ENCODE results near the gene ADAMTSL1.
A peak's percentile ranks its signal among the peaks of the same experiment; 100 is the strongest.

The ADAMTSL1 gene, protein sequence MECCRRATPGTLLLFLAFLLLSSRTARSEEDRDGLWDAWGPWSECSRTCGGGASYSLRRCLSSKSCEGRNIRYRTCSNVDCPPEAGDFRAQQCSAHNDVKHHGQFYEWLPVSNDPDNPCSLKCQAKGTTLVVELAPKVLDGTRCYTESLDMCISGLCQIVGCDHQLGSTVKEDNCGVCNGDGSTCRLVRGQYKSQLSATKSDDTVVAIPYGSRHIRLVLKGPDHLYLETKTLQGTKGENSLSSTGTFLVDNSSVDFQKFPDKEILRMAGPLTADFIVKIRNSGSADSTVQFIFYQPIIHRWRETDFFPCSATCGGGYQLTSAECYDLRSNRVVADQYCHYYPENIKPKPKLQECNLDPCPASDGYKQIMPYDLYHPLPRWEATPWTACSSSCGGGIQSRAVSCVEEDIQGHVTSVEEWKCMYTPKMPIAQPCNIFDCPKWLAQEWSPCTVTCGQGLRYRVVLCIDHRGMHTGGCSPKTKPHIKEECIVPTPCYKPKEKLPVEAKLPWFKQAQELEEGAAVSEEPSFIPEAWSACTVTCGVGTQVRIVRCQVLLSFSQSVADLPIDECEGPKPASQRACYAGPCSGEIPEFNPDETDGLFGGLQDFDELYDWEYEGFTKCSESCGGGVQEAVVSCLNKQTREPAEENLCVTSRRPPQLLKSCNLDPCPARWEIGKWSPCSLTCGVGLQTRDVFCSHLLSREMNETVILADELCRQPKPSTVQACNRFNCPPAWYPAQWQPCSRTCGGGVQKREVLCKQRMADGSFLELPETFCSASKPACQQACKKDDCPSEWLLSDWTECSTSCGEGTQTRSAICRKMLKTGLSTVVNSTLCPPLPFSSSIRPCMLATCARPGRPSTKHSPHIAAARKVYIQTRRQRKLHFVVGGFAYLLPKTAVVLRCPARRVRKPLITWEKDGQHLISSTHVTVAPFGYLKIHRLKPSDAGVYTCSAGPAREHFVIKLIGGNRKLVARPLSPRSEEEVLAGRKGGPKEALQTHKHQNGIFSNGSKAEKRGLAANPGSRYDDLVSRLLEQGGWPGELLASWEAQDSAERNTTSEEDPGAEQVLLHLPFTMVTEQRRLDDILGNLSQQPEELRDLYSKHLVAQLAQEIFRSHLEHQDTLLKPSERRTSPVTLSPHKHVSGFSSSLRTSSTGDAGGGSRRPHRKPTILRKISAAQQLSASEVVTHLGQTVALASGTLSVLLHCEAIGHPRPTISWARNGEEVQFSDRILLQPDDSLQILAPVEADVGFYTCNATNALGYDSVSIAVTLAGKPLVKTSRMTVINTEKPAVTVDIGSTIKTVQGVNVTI (N-terminal part only)

DNA sequence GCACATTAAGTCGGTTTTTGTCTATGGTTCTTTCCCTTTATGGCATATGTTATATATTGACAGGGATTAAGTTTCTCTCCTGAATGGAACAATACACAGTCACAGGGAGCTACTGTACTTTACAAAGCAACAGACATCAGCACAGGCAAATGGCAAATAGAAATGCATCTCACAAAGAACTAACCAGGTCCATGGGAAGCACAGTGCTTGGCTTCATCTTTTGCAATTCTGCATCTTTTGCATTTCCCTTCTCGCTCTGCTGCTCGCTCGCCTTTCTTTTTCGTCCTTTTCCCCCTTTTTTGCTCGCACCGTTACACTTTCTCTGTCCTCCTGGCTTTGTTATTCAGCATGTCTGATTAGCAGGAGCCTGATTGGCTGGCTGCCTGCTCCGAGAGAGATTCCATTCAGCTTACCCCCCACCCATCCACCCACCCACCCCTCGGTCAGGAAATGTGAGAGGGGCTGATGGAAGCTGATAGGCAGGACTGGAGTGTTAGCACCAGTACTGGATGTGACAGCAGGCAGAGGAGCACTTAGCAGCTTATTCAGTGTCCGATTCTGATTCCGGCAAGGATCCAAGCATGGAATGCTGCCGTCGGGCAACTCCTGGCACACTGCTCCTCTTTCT is at the start of gene ADAMTSL1:
ADAMTSL1 (plus strand) TSS at position 502 of the 628 bp plus-strand sequence; CDS start at position 582, 80 bp downstream.
- DNase-seq: no peak

DNA sequence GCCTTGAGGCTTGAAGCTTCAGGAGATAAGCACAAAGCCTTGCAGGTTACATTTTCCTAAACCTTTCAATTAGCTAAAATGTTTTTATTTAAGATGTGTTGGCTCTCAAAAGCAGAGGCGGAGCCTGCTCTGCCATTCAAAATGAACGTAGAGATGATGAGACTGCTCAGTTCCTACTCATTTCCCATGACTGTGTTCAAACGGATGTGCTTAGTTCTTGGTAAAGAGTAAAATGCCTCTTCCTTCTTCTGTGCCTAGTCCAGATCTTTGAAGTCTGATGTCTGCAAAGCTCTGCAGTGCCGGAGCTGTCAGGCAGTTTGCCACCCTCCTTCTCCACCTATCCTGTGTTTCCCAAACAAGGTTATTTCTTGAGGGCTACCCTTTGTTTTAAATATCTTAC is 46.3 kb upstream of the ADAMTSL1 start:
- DNase-seq: no peak

DNA sequence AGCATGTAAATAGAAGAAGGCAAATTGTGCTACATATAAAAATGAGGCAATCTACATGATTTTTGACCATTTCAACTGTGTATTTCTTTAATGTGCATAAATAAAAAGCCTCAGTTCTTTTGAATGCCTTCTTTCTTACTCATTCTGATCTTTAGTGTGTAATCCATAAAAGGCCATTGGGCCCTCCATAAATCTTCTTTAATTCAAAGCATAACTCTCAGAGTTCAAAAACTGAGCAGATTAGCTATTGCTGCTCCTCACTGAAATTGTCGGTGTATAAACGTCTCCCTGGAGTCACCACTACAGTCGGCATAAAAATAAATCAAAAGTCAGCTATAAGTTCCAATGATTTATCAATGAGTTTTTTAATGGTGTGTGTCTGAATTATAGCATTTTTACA is 45.3 kb upstream of the ADAMTSL1 start:
- DNase-seq: no peak

DNA sequence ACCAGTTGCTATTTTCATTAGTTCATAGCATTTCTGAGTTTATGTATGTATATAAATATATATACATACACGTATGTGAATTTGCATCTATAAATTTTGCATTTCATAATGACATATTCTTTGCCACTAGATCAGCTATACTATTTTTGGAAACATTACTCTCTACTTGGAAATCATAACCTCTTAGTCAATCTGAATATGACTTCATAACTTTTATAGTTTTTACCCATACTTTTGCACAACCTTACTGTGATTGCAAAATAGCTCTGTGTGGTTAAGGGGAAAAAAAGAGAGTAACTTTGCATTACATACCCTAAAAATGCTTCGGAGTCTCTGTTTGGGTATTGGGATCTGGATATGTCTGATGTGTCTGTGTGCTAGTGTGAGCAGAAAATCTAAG is 44.9 kb upstream of the ADAMTSL1 start:
- DNase-seq: no peak

DNA sequence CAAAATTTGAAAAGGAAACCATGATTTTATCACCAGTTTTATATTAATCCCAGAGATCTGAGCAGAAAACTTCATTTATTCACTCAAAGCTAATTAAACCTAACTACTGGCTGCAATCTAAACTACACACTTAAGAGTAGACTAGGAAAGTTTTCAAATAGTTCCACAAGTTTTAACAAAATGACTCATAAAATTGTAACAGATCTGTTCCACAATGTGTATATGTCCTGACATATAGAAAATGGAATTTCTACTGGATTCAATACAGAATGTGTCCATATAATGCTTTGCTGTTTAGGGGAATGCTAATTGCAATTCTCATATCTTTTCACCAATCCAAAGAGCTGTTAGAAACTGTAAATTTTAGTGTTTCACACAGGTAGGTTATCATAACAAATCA is 40.3 kb upstream of the ADAMTSL1 start:
- DNase-seq: no peak

DNA sequence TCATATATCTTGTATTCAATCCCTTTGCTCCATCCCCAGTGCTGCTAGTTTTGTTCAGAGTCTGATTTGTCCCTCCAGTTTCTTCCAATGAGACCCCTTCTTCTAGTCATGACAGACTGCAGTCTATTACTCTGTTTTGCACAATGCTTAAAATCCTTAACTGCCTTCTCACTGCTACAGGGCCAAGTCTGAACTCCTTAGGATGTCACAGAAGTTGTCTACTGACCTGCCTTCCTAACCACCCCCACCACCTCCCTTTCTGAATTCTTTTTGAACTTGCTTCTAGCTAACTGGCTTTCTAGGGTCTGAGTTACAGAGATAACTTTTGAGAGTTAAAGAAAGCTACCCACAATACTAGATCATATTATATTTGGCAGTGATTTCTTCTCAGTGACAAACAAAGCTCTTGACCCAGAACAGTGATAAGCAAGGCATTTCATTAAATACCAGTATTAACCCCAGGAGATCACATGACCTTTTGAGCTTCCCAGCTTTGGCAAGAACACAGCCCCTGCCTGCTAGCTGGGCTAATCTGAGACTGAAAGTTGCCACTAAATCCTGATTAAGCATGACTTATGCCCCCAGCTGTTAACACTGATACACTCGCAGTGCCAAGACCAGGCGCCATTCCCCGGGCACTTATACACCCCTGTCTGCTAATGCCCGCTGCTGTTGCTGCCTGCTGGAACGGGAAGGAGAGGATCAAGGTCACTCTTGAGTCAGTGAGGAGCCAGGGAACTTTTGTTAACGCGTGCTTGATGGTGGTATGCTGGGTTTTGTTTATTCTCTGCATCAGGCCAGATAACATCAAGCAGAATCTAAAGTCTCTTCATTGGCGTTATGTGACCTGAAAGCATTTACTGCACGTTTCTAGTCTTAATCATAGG is 36.4 kb upstream of the ADAMTSL1 start:
- no peak for DNase-seq

DNA sequence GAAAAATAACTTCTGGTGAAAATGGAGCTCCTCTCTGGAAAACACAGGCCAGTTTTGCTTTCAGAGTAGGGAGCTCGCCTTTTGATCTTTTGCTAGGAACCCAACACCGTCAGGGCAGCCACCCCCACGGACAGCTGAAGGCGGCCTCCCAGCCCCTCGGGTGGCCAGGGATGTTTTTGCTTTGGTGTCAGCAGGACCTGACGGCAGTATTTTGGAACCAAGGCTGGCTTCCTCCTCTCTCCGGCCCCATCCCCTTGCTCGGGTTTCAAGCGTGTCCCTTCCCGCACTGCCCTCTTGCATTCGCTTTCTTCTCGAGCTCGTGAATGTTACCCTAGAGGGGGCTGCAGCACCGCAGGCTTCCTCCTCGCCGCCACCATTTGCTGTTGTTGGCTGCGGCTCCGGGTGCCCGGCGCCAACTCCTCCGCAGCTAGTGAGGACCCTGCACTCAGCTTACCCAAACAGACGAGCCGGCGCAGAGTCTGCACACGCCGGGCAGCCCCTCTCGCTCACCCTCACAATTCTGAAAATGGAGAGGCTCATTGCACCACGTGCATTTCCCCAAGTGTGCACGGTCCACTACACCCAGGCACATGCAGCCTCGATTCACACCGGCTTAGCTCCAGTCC is 35.5 kb upstream of the ADAMTSL1 start:
- no peak for DNase-seq

DNA sequence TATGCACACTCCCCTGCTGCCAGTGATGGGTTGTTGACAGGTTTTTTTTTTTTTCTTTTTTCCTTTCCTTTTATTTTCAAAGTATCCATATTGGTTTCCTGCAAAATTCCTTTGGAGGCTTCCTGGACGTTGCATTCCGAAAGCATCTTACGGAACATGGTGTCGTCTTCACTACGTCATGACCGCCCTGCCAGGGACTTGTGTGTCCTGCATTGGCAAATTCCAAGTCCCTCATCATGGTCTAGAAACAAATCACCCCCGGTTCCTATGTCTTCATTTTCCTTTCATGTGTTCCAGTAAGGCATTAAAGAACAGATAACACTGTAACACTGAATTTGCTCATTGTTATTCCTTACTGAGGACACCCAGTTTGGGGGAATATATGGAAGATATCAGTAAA is 35.0 kb upstream of the ADAMTSL1 start:
- no peak for DNase-seq

DNA sequence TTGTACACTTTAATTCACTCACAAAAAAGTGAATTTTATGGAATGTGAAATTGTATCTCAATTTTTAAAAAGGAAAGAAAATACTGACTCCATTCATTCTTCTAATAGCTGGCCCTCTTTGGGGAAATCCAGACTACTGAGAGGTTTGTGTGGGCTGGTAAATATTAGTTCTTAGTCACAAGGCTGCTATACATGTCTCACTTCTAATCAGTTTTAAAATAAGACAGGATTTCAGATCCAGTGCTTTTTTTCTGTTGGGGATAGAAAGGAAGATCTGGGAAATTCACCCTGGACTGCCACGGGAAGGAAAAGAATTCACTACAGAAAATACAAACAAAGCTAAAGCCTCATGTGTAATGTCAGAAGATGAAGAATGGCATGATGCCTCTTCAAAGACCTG is 32.7 kb upstream of the ADAMTSL1 start:
- no peak for DNase-seq

DNA sequence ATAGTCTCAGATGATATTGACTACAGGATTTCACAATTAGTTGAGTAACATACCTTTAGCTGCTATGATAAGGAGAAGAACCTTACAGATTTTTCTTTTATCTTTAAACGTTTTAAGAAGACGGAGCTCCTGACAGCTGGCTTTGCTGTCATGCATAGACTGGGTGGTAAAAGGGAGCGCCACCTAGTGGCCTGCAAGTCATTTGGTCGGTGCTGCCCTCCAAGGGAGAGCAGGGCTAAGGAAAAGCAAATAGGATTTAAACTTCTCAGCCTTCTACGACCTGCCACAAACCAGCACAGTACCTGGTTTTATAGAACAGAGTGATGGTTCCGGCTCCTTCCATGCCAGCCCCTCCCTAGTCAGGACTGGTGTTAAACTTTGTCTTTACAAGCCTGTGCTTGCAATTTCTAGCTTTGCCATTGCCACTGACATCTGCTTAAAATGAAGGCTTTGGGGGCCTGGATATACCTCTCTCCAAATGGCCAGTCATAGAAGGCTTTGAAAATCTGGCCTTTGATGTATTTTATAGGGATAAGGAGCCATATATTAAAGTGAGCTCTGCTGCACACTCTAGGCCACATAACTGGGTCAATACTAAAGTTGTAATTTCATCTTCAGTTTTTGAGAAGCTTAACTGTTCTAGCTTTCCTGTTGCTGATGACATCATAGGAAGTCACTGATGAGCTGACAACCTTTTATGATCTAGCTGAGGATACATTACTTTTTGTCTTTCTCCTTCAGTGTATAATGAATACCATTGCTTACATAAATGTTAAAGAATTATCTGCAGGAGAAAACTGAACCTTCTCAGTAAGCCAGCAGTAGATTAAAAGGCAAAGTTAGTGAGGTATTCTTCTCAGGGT is 31.1 kb upstream of the ADAMTSL1 start:
- DNase-seq: peak; percentile 36 to 37

DNA sequence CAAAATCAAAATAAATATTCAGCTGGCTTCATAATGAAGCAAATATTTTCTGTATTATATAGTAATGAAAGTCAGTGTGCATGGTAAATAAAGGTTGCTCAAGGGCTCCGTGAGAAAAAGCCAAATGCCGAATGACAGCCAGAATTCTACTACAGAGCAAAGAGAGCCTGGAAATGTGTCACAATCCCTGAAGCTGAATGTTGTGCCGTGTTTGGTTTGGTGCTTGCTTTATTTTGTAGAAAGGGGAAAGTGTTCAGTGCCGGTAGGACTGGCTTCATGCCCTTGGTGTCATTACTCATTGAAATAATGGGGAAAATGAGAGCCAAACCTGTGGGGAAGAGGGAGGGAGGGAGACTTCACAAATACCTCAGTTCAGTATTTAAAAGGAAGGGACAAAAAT is 26.8 kb upstream of the ADAMTSL1 start:
- DNase-seq: no peak

DNA sequence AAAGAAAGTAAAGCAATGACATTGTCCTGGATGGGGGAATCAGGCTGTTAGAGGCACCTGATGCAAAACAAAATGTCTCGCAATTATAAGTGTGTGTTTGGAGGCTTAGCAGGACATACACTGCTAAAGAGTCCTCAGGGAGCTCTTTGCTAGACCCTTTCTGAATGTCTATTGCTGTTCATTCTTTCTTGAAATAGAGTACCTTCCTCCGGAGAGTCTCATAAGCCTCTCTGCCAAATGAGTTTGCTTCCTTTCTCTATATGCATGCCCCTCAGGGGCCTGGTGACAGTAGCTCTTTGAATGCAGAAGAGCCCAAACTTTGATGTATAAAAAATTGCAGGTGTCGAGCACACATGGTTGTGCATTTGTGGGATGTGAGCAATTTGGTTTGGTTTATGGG is 26.4 kb upstream of the ADAMTSL1 start:
- DNase-seq: no peak

DNA sequence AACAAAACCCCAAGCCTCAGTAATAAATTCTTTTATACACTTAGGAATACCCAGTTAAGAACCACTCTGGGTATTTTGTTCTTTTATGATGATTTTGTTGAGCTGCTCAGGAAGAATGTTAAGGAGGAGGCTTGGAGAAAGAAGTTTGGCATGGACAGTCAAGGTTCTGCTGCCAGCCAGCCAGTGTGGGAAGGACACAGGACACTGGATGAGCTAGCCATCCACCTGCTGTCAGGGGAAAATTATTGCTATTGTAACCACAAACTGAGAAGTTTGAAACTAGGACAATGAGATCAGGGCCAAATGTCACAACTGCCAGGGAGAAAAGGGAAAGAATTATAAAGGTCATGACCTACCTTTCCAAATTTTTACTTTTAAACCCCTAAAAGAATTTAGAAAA is 25.9 kb upstream of the ADAMTSL1 start:
- no peak for DNase-seq

DNA sequence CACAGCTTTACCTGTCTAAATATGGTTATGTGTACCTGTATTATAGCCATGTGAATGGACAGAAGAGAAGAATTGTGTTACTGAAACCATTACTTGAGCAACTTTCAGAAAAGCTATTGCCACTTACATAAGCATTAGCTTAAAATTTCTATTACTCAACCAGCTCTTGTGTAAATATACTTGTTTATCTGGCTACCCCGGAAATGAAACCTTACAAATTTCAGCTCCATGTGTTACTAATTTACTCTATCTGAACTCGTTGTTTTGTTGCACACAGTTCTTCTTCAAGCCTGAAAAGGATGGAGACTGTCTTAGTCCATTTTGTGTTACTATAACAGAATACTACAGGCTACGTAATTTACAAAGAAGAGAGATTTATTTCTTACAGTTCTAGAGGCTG is 22.5 kb upstream of the ADAMTSL1 start:
- no peak for DNase-seq

DNA sequence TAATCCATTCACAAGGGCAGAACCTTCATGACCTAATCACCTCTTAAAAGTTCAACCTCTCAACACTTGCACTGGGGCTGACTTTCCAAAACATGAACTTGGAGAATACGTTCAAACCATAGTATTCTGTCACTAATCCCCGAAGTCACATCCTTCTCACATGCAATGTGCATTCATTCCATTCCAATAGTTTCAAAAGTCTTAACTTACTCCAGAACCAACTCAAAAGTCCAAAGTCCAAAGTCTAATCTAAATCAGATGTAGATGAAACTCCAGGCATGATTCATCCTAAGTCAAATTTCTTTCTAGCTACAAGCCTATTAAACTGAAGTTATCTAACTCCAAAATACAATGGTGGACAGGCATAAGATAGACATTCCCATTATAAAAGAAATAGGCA is 21.7 kb upstream of the ADAMTSL1 start:
- DNase-seq: no peak

DNA sequence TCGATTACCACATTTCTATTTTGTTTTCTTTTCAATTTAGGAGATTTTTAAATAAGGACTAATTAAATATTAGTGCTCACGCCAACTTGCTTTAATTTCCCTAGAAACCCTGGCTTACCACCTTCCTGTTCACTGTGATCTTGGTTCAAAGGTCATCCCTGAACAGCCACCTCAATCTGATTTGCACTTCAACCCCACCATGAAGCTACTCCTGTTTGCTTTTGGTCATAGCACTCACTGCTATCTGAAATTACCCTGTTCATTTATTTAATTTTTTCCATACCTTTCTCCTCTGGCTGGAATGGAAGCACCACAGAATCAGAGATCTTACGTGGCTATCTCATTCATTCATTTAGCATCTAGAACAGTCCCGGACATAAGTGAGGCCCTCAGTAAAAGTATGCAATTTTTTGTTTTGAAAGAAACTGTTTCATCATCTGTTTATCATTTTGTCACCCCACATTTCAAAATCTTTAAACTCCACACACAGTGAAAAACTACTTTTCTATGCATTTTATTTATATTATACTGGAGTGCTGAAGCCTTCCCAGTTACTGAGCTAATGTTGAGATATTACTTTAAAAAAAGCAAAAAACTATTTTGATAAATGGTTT is 17.2 kb upstream of the ADAMTSL1 start:
- DNase-seq: no peak

DNA sequence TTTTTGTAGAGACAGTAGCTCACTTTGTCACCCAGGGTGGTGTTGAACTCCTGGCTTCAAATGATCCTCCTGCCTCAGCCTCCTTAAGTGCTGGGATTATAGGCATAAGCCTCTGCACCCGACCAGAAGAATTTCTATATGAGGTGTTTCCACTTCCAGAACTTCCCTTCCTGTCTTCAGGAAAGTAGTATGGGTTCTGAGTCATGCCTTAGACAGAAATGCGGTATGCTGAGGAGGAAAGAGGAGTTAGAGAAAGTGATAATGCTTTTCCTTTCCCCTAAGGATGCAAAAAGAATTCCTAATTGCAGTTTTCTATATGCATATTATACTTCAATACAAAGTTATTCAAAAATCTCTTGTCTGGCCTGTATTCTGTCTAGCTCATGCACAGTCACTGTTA is 16.4 kb upstream of the ADAMTSL1 start:
- DNase-seq: no peak

DNA sequence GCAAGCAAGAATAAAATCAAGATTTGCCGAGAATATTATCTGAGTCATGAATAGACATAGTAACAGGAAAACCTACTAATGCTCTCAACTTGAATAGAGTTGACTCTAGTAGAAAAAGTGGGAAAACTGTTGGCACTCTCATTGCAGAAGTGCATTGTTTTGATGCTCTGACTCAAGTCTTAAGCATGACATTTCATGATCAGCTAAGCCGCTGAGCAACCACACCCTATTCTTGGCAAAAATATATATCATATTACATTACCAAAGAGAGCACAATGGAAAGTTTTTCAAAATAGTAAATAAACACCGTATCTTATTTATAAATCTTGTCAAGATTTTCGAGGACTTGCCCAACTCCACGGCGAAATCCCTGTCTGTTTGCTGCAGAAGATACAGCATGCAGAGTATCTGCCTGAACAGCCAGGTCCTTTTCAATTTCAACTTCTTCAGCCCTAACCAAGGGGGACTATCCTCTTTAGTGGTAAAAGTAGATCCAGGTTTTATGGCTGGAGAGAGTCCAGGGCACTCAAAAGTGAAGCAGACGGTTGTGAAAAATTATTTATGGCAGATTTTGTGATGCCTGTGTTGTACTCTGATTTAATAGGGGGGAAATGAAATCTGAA is 13.9 kb upstream of the ADAMTSL1 start:
- DNase-seq: no peak

DNA sequence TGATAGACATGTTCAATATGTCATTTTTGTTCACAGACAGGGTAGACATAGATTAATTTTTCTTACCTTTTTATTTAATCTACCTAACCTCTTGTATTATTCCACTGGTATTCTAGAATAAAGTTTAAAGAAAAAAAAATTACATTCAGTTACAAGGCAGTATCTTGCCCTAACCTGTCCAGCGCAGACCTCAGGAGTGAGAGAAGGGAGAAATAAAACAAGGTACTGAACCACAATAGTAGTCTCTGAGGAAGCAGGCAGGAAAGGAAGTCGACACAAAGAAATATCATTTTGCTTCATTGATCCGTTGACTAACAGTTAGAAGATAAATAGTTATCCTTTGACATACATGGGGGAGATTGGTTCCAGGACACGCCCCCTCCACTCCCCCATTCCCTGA is 12.5 kb upstream of the ADAMTSL1 start:
- no peak for DNase-seq

Data from AML-193 (cell line).